NCI-H146 treated with DMSO at 0.1 percent for 48 hours (cell line): ENCODE measurements around the gene CISD1.

Source experiments
- DNase-seq: peaks from one replicate; lab custom pipeline; 2025; ENCODE audit not compliant: unreplicated experiment; lab: John Stamatoyannopoulos, UW

Gene CISD1

DNA sequence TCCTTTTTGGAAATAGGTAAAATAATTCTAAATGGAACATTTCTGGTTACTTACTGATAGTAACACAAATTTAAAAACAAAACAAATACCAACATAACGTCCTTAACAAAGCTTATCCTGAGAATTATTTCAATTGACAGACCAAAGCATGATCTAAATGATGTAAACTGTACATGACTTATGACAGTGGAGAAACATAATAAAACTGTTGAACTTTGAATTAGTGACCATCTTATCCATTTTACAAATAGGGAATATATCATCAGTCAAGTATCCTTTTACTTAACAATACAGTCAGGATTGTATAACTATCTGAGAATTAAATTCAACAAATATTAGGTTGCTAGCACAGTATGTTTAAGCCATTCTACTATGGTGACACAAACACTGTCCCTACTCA is 3.7 kb upstream of the CISD1 start:
- no peak for DNase-seq

DNA sequence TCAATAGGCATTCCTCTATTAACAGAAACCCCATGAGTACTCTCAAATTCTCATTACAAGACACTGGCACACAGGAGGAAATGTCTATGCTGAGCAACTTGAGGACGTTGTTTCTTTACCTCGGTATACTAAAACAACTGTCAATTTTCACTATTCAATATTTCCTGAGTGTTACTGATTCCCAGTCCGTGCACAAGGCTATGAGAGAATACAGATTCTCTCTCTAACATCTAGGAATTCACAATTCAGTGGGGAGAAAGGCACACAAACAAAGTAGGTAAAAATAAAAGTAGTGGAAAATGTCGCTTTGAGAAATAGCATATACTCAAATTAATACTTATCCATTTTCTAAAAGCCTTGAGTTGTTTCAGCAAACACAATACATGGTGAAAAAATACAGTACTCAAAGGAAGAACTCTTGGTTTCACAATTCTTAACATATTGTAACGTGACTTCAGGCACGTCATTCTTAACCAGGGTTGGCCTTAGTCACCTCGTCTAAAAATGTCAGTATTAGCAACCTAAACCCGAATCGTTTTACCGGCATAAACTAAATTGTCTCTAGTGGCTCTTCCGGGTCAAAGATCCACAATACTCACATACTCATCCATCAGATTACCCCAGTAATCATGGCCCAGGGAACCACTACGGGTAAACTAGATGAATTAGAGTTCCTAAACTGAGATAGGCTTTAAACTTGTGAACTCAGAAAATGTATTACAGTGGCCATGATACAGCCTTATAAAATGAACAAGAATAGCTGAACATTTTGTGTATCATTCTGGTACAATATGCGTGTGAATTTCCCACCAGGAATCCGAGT is 2.7 kb upstream of the CISD1 start:
- no peak for DNase-seq

DNA sequence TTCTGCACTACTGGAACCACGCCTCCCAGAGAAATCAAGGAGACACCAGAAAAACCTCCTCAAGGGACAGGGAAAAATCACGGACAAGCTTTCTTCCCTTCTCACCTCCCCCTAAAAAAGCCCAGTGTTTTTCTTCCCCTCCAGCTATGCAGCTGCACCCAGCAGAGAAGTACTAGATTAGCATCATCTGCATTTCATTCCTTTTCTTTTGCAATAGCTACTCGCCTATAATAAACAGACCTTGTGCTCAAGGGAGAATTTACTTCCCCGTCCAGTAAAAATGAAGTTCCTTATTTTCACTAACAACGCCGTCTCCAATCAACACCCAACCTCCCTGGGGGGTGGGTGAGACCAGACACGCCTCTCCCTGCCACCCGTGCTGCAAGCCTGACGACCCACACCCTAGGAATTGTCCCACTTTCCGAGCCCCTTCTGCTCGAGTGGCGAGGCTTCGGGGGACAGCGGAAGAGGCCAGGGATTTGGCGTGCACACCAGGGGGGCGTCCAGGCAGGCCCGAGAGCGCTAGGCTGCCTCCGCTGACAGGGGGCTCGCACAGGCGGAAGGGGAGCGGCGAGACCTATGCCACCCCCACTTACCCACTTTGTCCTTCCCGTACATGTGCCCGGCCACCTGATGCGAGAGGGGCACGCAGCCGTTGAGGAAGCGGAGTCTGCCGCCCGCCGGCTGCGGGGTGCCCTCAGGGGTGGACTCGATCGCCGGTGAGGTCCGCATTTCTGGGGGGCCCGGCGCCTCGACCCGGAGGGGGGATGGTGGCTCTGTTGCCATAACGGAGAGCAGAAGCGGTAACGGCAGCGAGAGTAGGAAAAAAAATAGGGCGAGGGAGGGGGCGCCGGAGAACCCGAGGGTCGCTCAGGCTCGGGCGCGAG is 1.9 kb upstream of the CISD1 start:
- DNase-seq, result peak; percentile 20

DNA sequence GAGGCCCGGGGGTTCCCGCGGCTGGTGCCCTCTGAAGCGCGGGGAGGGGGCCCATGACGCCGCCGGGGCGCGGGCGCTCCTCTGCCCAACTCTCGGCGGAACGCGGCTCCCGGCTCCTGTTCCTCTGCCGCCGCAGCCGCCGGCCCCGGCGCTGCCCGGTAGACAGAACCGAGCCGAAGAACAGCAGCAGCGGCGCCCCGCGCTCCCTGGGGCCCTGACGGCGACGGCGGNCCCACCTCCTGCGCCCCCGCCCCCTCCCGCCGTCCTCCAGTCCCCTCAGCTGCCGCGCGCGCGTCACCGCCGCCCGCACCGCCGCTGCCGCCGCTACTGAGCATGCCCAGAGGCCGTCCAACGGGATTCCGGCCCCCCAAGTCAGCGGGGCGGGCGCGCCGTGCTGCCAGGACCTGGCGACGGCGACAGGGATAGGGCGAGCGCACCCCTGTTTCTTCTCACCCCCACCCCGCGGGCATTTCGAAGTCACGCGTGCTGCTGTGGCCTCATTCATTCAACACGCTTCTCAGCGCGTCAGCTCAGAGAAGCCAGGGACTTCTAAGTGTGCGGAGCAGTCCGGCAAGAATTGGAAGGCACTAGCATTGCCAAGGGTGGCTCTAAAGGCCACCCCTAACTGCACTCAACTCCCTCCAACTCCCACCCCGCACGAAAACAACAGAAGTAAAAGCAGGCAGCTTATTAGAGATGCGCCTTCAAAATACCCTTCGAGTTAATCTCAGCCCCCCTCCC is 1.1 kb upstream of the CISD1 start, which contains the start of gene IPMK:
Gene IPMK (minus strand): TSS at position 182 of the 741 bp plus-strand sequence. CDS start 283 bp downstream, outside the sequence.
- peak; percentile 72 for DNase-seq

DNA sequence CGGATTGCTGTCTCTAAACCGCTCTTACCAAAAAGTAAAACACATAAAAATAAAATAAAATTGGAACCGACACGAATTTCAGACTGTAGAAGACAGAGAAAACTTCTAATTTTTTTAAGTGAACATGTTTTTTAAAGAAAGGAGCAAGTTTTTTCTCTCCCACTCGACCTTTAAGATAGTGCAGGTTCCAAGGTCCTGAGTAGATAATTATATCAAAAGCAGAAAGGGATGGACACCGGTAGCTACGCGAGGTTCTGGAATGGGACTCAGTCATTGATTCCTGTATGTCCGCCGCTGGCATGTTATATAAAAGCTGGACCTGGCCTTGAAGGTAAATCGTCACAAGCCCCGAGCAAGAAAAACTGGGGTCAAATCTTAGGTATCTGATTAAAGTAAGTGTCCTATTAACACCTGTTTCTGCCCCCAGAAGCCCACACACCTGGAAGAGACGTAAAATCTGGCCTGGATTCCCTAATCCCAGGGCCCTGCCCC is 462 bp upstream of the CISD1 start:
- no peak for DNase-seq

DNA sequence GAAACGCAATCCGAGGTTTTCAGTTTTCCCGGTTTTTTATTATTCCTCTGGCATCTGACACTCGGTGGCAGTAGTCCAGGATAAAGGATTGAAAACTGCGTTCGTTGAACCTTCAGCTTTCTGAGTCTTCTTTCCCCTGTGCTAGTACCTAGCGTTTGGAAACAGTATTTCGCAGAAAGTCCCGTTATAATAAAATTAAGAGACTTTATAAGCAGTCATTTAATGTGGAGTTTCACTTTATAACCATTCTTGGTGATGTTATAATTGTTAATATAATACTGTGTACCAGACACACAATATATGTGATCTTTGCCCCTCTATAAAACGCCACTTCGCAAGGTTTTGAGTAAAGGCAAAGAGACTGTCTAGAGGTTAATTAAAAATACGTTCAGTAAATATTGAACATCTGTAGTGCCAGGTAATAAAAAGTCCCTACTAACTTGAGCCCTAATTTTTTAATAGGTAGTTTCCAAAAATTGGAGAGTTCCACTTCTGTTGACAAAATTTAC is 874 bp downstream of the CISD1 start:
- DNase-seq, result no peak

DNA sequence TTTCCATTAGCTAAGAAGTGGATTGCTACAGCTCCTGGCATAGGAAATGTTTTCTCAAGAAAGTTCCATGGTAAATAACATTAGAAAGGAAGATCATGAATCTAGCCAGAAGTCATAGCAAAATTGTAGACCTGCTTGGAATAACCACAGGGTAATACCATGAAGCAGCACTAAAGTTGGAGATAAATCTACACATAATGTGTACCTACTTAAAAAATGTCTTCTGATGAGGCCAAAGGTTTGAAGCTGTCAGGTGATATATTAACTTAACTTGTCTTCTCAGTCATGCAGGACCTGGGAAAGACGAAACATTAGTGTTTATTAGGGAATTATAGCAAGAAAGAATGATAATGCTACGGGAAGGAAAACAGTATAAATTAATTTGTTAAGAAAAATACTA is 6.3 kb downstream of the CISD1 start:
- no peak for DNase-seq

DNA sequence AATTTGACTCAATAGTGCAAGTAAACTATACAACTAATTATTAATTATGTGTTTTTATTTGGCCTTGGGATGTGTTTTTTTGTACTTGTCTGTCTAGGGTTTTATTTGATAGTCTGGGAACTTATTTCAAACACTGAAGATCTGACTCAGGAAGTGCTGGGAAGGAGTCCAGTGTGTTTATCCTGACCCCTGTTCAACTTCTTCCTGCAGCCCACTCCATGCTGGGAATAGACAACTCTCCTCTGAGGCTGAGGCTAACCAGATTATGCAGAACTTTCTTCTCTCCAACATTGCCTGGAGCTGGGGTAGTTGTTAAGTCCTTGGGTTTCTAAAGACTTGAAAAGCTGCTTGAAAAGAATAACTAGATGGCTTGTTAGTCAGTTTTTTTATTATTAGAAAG is 6.9 kb downstream of the CISD1 start:
- DNase-seq, result no peak

DNA sequence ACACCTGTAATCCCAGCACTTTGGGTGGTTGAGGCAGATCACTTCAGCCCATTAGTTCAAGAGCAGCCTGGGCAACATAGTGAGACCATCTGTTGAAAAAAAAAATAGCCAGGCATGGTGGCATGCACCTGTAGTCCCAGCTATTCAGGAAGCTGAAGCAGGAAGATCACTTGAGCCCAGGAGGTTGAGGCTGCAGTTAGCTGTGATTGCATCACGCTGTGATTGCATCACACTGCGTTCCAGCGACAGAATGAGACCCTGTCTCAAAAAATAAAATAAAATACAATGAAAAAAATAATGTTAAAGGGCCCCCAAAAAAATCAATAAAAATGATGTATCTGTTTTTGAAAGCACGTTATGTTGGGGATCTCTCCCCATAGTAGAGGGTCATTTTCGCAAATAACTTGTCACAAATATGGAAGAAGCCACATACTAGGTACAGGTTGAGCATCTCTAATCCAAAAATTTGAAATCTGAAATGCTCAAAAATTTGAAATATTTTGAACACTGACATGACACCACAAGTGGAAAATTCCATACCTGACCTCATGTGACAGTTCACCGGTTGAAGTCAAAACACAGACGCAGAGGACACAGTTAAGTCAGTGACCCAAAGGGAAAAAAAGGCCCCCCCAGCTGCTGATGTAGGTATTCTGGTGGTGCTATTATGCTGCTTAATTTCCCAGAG is 9.5 kb downstream of the CISD1 start:
- DNase-seq, result no peak

DNA sequence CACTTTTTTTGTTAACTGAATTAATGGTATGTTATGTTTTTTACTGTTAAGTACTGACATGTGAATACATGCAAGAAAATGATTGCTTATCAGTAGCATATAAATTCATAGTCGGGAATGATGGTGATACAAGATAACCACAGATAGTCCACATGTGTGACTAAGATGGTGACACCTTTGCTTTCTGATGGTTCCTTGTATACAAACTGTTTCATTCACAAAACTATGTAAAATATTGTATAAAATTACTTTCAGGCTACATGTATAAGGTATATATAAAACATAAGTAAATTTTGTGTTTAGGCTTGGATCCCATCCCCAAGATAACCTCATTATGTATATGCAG is 10.0 kb downstream of the CISD1 start:
- DNase-seq, result no peak

DNA sequence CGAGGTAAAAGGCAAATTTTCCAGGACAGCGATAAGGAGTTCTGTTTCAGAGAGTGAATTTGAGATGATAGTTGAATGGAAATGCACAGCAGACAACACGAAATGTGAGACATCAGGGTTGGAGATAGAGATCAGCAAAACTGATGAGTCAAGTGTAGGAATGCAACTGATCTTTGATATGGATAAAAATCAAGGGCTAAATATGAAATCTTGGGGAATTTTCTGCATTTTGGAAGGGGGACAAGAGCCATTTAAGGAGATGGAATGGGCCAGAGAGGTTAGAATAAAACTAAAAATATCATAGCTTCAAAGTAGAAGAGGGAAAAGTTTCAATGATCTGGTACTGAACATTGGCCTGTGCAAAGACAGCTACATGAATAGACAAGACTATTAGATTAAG is 11.5 kb downstream of the CISD1 start:
- no peak for DNase-seq

DNA sequence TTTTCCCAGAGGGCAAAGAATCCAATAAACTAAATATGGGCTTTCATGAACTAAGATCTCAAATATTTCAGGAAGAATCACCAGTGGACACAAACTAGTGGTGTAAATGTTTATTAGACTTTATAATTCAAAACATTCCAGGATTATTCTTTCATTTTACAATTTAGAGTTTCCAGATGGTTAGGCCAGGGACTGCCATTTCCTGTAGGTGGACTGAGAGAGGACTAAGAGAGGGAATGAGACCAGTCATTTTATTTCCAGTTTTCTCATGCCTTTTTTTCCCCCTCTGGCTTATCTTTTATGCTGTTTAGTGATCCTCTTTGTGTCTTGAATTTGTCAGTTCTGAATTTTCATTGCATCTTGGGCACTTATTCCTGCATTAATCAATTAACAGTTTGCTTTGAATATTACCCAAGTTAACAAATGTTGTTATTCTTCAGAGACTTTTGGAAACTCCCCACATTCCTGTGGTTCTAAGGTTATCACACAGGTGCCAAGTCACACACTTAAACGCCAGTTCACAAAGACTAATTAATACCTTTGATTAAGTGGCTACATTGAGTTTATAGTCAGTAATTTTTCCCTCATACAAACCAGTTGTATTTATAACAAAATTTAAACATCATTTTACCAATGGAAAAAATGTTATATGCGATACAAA is 12.3 kb downstream of the CISD1 start:
- DNase-seq, result no peak

DNA sequence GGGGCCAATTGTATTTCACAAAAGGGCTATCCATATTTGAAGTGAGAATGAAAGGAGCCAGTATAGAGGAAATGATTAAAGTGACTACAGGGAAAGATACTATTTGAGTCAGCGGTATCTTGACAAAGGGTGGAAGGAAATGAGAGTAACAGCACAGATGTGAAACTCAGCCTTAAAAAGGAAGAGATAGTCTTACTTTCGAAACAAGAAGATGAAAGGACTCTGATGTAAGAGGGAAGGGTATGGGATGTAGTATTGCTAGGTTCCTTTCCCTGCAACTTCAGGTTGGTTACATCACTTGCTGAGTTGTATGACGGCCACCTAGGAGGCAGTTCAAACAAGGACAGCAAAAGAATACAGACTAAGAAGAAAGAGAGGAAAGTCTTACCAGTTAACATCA is 13.7 kb downstream of the CISD1 start:
- DNase-seq, result no peak

DNA sequence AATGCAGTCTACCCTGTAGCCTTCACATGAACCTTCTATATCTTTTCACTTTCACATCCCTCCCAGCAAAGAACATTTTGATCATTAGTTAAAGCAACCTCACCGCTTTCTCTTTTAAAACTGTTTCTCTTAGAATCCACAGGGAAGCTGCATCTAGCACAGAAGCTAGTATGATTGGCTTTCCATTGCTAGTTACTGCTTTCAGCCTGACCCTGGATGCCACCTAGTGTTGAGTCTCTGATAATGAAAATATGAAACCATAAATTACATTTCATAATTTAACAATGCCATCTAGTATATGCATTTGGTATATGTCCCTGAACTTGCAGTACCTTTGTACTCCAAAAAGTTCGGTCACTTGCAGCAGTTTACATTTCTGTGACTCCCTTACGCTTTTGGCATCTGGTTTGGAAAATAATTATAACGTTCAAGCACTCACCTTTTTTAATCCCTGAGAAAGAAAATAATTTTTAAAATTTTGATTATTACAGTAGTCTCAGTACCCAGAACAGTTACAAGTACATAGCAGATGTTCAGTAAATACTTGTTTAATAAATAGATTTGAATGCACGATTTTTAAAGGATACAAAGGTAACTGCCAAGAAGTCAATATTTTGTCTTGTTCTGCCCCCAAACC is 22.7 kb downstream of the CISD1 start:
- peak; percentile 46 for DNase-seq

DNA sequence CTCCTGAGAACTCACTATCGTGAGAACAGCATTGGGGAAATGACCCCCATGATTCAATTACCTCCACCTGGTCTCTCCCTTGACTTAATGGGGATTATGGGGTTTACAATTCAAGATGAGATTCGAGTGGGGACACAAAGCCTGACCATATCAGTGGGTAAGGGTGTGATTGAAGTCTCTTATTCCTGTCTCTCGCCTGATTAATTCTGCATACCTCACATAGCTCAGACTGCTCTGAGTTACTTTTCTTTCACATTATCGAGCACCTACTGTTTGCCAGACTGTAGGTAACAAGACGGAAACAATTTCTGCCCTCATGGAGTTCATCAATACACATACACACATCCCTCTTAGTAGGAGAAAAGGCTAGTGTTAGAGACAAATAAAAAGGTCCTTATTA is 25.0 kb downstream of the CISD1 start:
- DNase-seq, result no peak

DNA sequence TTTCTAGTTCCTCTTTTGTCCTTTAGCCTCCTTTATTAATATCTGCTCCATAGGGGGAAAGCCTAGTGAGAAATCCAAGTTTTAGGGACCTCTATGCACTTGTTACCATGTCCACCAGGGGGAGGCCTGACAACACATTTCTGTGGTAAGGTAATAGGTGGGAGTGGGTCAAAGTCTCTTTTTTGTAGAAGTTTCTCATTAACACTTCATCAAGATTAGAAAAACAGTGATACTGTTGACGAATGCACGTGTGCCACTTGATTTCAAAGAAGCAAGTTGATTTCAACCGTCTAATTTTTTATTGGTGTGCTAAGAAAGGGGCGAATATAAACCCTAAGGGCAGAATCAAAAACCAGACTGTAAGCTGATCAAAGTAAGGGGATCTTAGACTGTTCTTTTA is 30.6 kb downstream of the CISD1 start:
- peak; percentile 29 for DNase-seq

DNA sequence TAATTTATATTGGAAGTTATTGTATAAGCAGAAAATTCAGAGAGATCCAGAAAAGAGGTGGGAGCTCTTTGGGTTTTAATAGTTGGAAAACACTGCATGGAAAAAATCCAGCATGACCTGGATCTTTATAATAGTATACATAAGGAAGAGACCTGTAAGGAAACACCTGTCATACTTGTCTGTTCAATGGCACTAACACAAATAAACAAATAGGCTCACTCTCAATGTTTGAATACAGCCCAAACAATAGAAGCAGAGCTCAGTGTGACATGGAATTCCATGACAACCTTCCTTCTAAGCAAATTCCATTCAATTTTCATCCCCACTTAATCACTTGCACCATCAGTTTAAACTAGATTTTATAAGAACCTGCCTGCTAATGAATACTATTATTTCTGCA is 31.7 kb downstream of the CISD1 start:
- DNase-seq, result peak; percentile 57

DNA sequence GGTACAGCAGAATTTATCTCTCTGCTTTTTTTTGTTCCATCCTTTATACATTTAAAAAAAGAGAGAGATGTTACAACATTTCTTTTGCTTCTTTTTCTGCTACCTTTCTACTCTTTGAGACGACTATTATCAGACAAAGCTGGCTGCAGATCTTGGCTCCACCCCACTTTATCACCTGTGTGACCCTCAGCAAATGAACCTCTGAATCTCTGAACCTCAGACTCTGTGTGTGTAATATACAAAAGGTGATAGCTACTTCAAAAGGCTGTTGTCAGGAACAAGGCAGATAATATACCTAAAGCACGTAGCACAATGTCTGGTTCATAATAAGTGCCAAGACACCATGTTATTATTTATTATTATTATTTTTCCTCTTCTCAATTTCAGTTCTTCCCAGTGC is 33.3 kb downstream of the CISD1 start:
- DNase-seq, result no peak

DNA sequence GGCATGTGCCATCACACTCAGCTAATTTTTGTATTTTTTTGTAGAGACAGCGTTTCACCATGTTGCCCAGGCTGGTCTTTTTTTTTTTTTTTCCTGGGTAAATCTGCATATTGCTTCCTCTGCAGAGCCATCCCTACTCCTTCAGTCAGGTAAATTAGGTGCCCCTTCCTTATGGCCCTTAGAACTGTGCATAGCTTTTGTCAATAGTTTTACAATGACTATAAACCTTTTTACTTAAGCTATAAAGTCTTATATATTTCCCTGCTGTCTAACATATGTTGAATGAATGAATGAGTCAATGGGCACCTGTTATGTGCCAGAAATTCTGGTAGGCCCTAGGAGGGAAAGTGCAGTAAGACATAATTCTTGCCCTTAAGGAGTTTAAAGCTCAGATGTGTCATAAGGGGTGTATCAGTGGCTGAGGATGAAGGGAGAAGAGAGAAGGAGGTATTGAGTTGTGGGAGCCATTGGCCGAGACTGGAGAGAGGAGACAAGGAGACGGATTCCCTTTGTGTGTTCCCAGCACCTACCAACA is 35.2 kb downstream of the CISD1 start:
- DNase-seq, result no peak
